Calu3 (cell line): Measurements from ENCODE around the gene OR51B5. TPM values are rescaled to one million over a fixed set of nuclear protein-coding genes. Genes with fewer than 3 reads are reported as not detected.
"Not testable (repeated sequence)": the region's sequence is repeated elsewhere in the genome, so short reads cannot be mapped to it uniquely, and the experiment has no call there.

ENCODE experiments used
- BruUV-seq: library from RNA; stranded (reverse); fragments of 400-500 nt; replicated peaks from 2 replicates; lab custom pipeline; 2021; lab: Mats Ljungman, UMichigan
- CTCF ChIA-PET: fragments of 300-600 bp; sonication (Branson Sonifier 250); formaldehyde crosslinking; loops from one replicate; lab custom pipeline; 2022; ENCODE audit warnings: antibody characterized with exemption; lab: Charles Lee
- DNase-seq: peaks from one replicate; pipeline ENCODE4 v3.0.0; 2022
- H3K27ac Mint-ChIP-seq: one replicate; pipeline ENCODE4 v1.8.0; 2022; ENCODE audit warnings: mixed read lengths; ENCODE audit not compliant: unreplicated experiment
- H3K27me3 Mint-ChIP-seq: one replicate; pipeline ENCODE4 v1.8.0; 2022; ENCODE audit warnings: mixed read lengths; ENCODE audit not compliant: unreplicated experiment
- H3K36me3 Mint-ChIP-seq: one replicate; pipeline ENCODE4 v1.8.0; 2022; ENCODE audit warnings: mild to moderate bottlenecking, moderate library complexity, mixed read lengths; ENCODE audit not compliant: insufficient read depth, unreplicated experiment
- H3K4me1 Mint-ChIP-seq: one replicate; pipeline ENCODE4 v1.8.0; 2022; ENCODE audit warnings: mild to moderate bottlenecking, low read depth, mixed read lengths; ENCODE audit not compliant: unreplicated experiment
- H3K4me3 Mint-ChIP-seq: one replicate; pipeline ENCODE4 v1.8.0; 2022; ENCODE audit warnings: mild to moderate bottlenecking, low read depth, moderate library complexity, mixed read lengths; ENCODE audit not compliant: unreplicated experiment
- H3K9me3 Mint-ChIP-seq: one replicate; pipeline ENCODE4 v1.8.0; 2022; ENCODE audit warnings: low read depth, mixed read lengths; ENCODE audit not compliant: unreplicated experiment
- intact Hi-C: fragments of 100-400 bp; cut with micrococcal nuclease; formaldehyde crosslinking; loops from one replicate; pipeline ENCODE4 v1.10.0; 2022; ENCODE audit not compliant: unreplicated experiment
- total RNA-seq: library from RNA; stranded (reverse); gene quantifications from 2 replicates; pipeline ENCODE4 v1.2.3, GENCODE V29; 2022
- TF ChIP-seq, protein P1 (sequence below): fragments of 200-600 bp; IDR thresholded peaks from one replicate; pipeline ENCODE4 v1.8.0; 2022; ENCODE audit warnings: antibody characterized with exemption; ENCODE audit not compliant: unreplicated experiment

Gene OR51B5
- total RNA-seq, 1 experiment from 2014 or later: not detected

- CTCF ChIA-PET: no interaction called here
- H3K9me3 Mint-ChIP-seq: peaks cover 7% of the 10 kb centered on the region
- no TSS peak for BruUV-seq
These were observed 18.8 kb upstream of the OR51B5 start for GRCh38 chr11:5362017-5362625.

DNA sequence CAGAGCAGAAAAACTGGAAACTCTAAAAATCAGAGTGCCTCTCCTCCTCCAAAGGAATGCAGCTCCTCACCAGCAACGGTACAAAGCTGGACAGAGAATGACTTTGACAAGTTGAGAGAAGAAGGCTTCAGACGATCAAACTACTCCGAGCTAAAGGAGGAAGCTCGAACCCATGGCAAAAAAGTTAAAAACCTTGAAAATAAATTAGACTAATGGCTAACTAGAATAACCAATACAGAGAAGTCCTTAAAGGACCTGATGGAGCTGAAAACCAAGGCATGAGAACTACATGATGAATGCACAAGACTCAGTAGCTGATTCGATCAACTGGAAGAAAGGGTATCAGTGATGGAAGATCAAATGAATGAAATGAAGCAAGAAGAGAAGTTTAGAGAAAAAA, 12.7 kb upstream of the OR51B5 start:
- not testable (repeated sequence) for BruUV-seq, DNase-seq

More at GRCh38 chr11:5362017-5362625, 18.8 kb upstream of the OR51B5 start:
- intact Hi-C loops: no loop called here
- Mint-ChIP-seq H3K36me3 (no peaks in the 10 kb centered on the region), H3K27me3 (peaks cover 20% of the 10 kb centered on the region), H3K4me3 (no peak overlapping the region), H3K4me1 (no peaks in the 10 kb centered on the region), H3K27ac (no peak overlapping the region)
- TF ChIP-seq, protein P1, sequence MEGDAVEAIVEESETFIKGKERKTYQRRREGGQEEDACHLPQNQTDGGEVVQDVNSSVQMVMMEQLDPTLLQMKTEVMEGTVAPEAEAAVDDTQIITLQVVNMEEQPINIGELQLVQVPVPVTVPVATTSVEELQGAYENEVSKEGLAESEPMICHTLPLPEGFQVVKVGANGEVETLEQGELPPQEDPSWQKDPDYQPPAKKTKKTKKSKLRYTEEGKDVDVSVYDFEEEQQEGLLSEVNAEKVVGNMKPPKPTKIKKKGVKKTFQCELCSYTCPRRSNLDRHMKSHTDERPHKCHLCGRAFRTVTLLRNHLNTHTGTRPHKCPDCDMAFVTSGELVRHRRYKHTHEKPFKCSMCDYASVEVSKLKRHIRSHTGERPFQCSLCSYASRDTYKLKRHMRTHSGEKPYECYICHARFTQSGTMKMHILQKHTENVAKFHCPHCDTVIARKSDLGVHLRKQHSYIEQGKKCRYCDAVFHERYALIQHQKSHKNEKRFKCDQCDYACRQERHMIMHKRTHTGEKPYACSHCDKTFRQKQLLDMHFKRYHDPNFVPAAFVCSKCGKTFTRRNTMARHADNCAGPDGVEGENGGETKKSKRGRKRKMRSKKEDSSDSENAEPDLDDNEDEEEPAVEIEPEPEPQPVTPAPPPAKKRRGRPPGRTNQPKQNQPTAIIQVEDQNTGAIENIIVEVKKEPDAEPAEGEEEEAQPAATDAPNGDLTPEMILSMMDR: no peak
- no peak for DNase-seq

GRCh38 chr11:5351208-5351607, 7.9 kb upstream of the OR51B5 start, which contains the start of gene OR51B6:
TSS of gene OR51B6 (plus strand) at chr11:5351508. CDS start at chr11:5351508, 0 bp downstream.
- TF ChIP-seq, protein P1: no peak
- Mint-ChIP-seq H3K4me1 (no peaks in the 10 kb centered on the region), H3K36me3 (no peaks in the 10 kb centered on the region), H3K9me3 (no peaks in the 10 kb centered on the region), H3K27ac (no peak within 1 kb of the TSS), H3K4me3 (no peak within 1 kb of the TSS), H3K27me3 (peaks cover 26% of the 10 kb centered on the region)
- intact Hi-C loops: no loop called here
- DNase-seq: no peak
- CTCF ChIA-PET: no interaction called here
- BruUV-seq: no TSS peak

More for the DNA sequence above, 12.7 kb upstream of the OR51B5 start:
- H3K9me3 Mint-ChIP-seq, H3K4me1 Mint-ChIP-seq, H3K27me3 Mint-ChIP-seq, H3K36me3 Mint-ChIP-seq, CTCF ChIA-PET, H3K27ac Mint-ChIP-seq, H3K4me3 Mint-ChIP-seq, intact Hi-C loops: not testable (repeated sequence)

GRCh38 chr11:5349550-5349949, 6.2 kb upstream of the OR51B5 start:
- BruUV-seq: no TSS peak
- Mint-ChIP-seq H3K27ac (no peak overlapping the region), H3K36me3 (no peaks in the 10 kb centered on the region), H3K4me3 (no peak overlapping the region), H3K4me1 (no peaks in the 10 kb centered on the region), H3K27me3 (peaks cover 30% of the 10 kb centered on the region), H3K9me3 (no peaks in the 10 kb centered on the region)
- intact Hi-C loops: no loop called here
- CTCF ChIA-PET: no interaction called here
- DNase-seq: no peak
- TF ChIP-seq, protein P1: no peak

- Mint-ChIP-seq H3K27ac (no peak overlapping the region), H3K27me3 (peaks cover 37% of the 10 kb centered on the region), H3K36me3 (no peaks in the 10 kb centered on the region), H3K4me3 (no peak overlapping the region), H3K9me3 (no peaks in the 10 kb centered on the region), H3K4me1 (no peaks in the 10 kb centered on the region)
- CTCF ChIA-PET: no interaction called here
- intact Hi-C loops: no loop called here
- DNase-seq: no peak
- no TSS peak for BruUV-seq
- TF ChIP-seq, protein P1: no peak
These were observed 5.3 kb upstream of the OR51B5 start for GRCh38 chr11:5348551-5349194.
